Motor neuron (in vitro differentiated cells): ENCODE measurements around the gene MAT2A. TPM values are rescaled to one million over a fixed set of nuclear protein-coding genes. Genes with fewer than 3 reads are reported as not detected.
A peak's percentile ranks its signal among the peaks of the same experiment; 100 is the strongest.

Experiments
- ATAC-seq, 8 experiments: fragments of 200-7000 bp; cut with Tn5 transposase; replicated peaks in 6 of 8; 2 replicates each; pipeline ENCODE4 v1.8.0; 2021; ENCODE audit warnings: mild to moderate bottlenecking in 8 of 8, moderate library complexity in 8 of 8
- H3K27ac ChIP-seq, 2 donors: fragments of 250-450 bp; sonication (Bioruptor Pico); 2 replicates each; pipeline ENCODE4 v1.9.0; 2021; ENCODE audit warnings: antibody characterized with exemption in 2 of 2, mild to moderate bottlenecking in 2 of 2, moderate library complexity in 1 of 2
- H3K4me1 ChIP-seq, 2 donors: fragments of 250-450 bp; sonication (Bioruptor Pico); replicated peaks in 1 of 2; 2 replicates each; pipeline ENCODE4 v1.6.1; 2021; ENCODE audit warnings: antibody characterized with exemption in 2 of 2, mild to moderate bottlenecking in 2 of 2, moderate library complexity in 1 of 2
- H3K4me3 ChIP-seq, 5 donors: fragments of 250-450 bp; sonication (Bioruptor Pico); 2 replicates each; pipeline ENCODE4 v1.9.0; 2021; ENCODE audit warnings: antibody characterized with exemption in 5 of 5, mild to moderate bottlenecking in 5 of 5, moderate library complexity in 4 of 5
- WGBS, 10 experiments: fragments of 450-650 bp; shearing (Covaris generic); methylation state at CpG; one replicate each; pipeline ENCODE4 v1.0.0; 2022; 5-methylcytosine and 5-hydroxymethylcytosine counted together
- in situ Hi-C, 9 experiments: fragments of 400-800 bp; cut with MboI; loops; one replicate each; pipeline ENCODE4 v1.15.0; 2021; ENCODE audit warnings: low sequenced_read_pairs in 9 of 9, low pct_unique_long_range_greater_than_20kb in 2 of 9; ENCODE audit not compliant: unreplicated experiment in 9 of 9
- total RNA-seq, 8 experiments: library from RNA; unstranded; fragments of 300-600 nt; gene quantifications; 2 replicates each; pipeline versions ENCODE4 v1.2.3 to v1.2.4, GENCODE V29; 2022

The MAT2A gene
- total RNA-seq, 8 experiments from 2014 or later, result 64.8 to 340 (median 147) TPM

- no peak overlapping the region for H3K27ac ChIP-seq
- WGBS, 10 experiments, result 75 to 100% (median 100%) methylated on average over 1 of the region's 1 CpG; no CpG with 5 or more reads in 3 of the 10 experiments
- H3K4me1 ChIP-seq, result peaks cover 3 to 11% of the 10 kb centered on the region in 2 donors
- in situ Hi-C loops, result loop anchor here in 2 of 9 experiments (25.0 kb wide), 1 partner anchor 93 kb away; no protein-coding TSS in a partner anchor
- ATAC-seq, result no peak
- H3K4me3 ChIP-seq, result no peak overlapping the region
Measured at GRCh38 chr2:85529809-85530208, 9.2 kb upstream of the MAT2A start.

GRCh38 chr2:85531589-85531988, 7.4 kb upstream of the MAT2A start:
- H3K27ac ChIP-seq, result no peak overlapping the region
- WGBS, 10 experiments, result 0 to 78% (median 45%) methylated on average over 1 to 2 of the region's 2 CpGs; no CpG with 5 or more reads in 4 of the 10 experiments
- in situ Hi-C loops, result loop anchor here in 2 of 9 experiments (25.0 kb wide), 1 partner anchor 94 kb away; no protein-coding TSS in a partner anchor
- H3K4me3 ChIP-seq, result no peak overlapping the region
- peaks cover 4 to 5% of the 10 kb centered on the region in 2 donors for H3K4me1 ChIP-seq
- no peak for ATAC-seq

- in situ Hi-C loops, result loop anchor here in 2 of 9 experiments (25.0 kb wide), 1 partner anchor 97 kb away; no protein-coding TSS in a partner anchor
- 72 to 100% (median 89%) methylated on average over 1 to 3 of the region's 3 CpGs; no CpG with 5 or more reads in 5 of the 10 experiments for WGBS, 10 experiments
- no peak overlapping the region for H3K27ac ChIP-seq
- no peak overlapping the region for H3K4me3 ChIP-seq
- H3K4me1 ChIP-seq, result peaks cover 14 to 17% of the 10 kb centered on the region in 2 donors
- ATAC-seq, result peak in 1 of 8 experiments; percentile 4
Measured at GRCh38 chr2:85534099-85534498, 4.9 kb upstream of the MAT2A start.

- in situ Hi-C loops, result loop anchor here in 2 of 9 experiments (25.0 kb wide), 1 partner anchor 98 kb away; no protein-coding TSS in a partner anchor
- WGBS, 10 experiments, result 73 to 100% (median 87%) methylated on average over 1 to 3 of the region's 3 CpGs; no CpG with 5 or more reads in 2 of the 10 experiments
- H3K4me3 ChIP-seq, result no peak overlapping the region
- H3K4me1 ChIP-seq, result peaks cover 14 to 17% of the 10 kb centered on the region in 2 donors
- ATAC-seq, result no peak
- no peak overlapping the region for H3K27ac ChIP-seq
Measured at GRCh38 chr2:85534881-85535280, 4.1 kb upstream of the MAT2A start.

GRCh38 chr2:85536479-85536878, 2.5 kb upstream of the MAT2A start:
- WGBS, 10 experiments, result 43 to 100% (median 70%) methylated on average over 1 to 3 of the region's 3 CpGs; no CpG with 5 or more reads in 1 of the 10 experiments
- H3K4me1 ChIP-seq, result peaks cover 20 to 24% of the 10 kb centered on the region in 2 donors
- in situ Hi-C loops, result loop anchor here in 2 of 9 experiments (25.0 kb wide), 1 partner anchor 99 kb away; no protein-coding TSS in a partner anchor
- peak in 1 of 8 experiments; percentile 1 for ATAC-seq
- H3K27ac ChIP-seq, result peak overlapping the region; percentile 28 to 100
- H3K4me3 ChIP-seq, result peak overlapping the region in 1 of 5 donors; percentile 91

DNA sequence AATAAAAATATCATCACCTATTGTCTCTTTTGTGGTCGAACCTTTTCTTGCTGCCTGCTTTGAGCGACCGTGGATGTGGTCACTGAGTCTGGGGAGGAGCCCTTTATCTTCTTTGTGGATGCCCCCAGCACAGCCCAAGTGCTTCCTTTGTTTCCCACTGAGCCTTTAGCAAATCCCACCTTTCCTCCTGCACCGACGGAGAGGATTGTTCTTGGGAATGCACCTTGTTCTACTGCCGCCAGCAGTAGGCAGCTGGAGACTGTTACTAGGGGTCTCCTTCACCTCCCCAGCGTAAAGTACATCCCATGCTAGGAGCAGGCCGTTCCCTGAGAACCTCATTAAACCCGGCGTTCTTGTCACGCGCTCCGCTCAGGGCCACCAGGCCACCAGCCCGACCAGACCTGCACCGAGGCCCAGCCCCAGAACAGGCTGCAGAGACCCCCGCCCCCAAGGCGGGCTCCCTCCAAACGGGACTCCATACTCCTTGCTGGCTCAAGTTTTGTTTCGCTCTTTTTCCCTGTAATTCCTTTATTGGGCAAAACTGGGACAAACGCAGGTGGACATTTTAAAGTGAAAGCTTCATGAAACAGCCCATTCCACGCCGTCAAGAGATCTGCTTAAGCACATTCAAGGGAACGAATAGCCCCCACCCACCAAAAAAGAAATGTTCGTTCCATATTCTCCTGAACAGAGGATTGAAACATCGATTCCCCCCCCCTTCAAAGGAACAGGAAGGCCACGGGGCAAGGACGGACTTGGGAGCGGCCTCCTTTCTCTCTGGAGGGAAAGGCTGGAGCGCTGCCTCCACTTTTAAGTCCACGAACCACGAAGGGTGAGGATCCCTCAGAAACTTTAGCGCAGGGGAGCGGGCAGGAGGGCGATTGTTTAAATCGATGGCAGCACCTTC, 1.1 kb upstream of the MAT2A start:
- Histone ChIP-seq H3K27ac (peak overlapping the region; percentile 100), H3K4me3 (peak overlapping the region; percentile 69 to 97 (median 86)), H3K4me1 (peaks cover 20 to 26% of the 10 kb centered on the region in 2 donors)
- WGBS, 10 experiments, result 0 to 7% (median 3%) methylated on average over 5 to 18 of the region's 35 CpGs; no CpG with 5 or more reads in 1 of the 10 experiments
- ATAC-seq, result peak in 7 of 8 experiments; percentile 1 to 62 (median 46)
- in situ Hi-C loops, result loop anchor here in 2 of 9 experiments (25.0 kb wide), 1 partner anchor 101 kb away; no protein-coding TSS in a partner anchor

GRCh38 chr2:85539361-85540132, 579 bp downstream of the MAT2A start:
- WGBS, 10 experiments, result 0% methylated on average over 1 to 5 of the region's 67 CpGs; no CpG with 5 or more reads in 4 of the 10 experiments
- Histone ChIP-seq H3K4me3 (peak overlapping the region; percentile 69 to 97 (median 86)), H3K4me1 (peaks cover 20 to 26% of the 10 kb centered on the region in 2 donors), H3K27ac (peak overlapping the region; percentile 100)
- peak; percentile 12 to 60 (median 44) for ATAC-seq
- in situ Hi-C loops, result loop anchor here in 3 of 9 experiments (10.0 to 25.0 kb wide), 2 partner anchors 102 to 115 kb away; no protein-coding TSS in a partner anchor

DNA sequence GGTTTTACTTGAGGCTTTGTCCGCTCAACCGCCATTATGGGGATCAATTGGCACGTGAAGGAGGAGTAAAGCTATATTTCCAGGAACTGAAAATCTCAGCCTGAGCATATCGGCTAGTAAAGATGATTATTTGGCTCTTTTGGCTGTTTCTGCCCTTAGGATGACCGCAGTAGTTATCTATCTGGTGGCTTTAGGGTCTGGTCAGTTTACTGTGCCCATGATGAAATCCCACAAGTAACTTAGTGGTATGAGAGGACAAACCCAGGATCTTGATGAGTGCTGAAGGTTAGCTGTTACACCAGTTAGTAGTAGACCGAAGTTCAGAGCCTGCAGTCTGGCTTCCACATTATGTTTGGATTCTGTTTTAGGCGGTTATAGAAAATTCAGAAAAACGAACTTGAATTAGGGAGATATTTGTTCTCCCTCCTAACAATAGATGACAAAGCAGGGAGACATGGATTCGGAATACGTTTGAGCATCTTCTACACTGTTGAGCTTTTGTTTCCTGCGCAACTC, 1.2 kb downstream of the MAT2A start:
- WGBS, 10 experiments, result 0 to 10% (median 3%) methylated on average over 2 to 11 of the region's 11 CpGs
- Histone ChIP-seq H3K27ac (no peak overlapping the region), H3K4me3 (peak overlapping the region; percentile 69 to 97 (median 86)), H3K4me1 (peaks cover 20 to 26% of the 10 kb centered on the region in 2 donors)
- in situ Hi-C loops, result loop anchor here in 3 of 9 experiments (10.0 to 25.0 kb wide), 2 partner anchors 103 to 115 kb away; no protein-coding TSS in a partner anchor
- ATAC-seq, result no peak

GRCh38 chr2:85541262-85541661, 2.3 kb downstream of the MAT2A start:
- Histone ChIP-seq H3K4me1 (peaks cover 19 to 24% of the 10 kb centered on the region in 2 donors), H3K27ac (no peak overlapping the region), H3K4me3 (peak overlapping the region in 4 of 5 donors; percentile 69 to 97 (median 86))
- 0 to 100% (median 60%) methylated on average over 1 to 4 of the region's 4 CpGs; no CpG with 5 or more reads in 1 of the 10 experiments for WGBS, 10 experiments
- ATAC-seq, result no peak
- in situ Hi-C loops, result loop anchor here in 3 of 9 experiments (10.0 to 25.0 kb wide), 2 partner anchors 104 to 116 kb away; no protein-coding TSS in a partner anchor

GRCh38 chr2:85541753-85542457, 2.9 kb downstream of the MAT2A start:
- ATAC-seq, result no peak
- WGBS, 10 experiments, result 7 to 100% (median 59%) methylated on average over 2 to 4 of the region's 5 CpGs; no CpG with 5 or more reads in 4 of the 10 experiments
- in situ Hi-C loops, result loop anchor here in 3 of 9 experiments (10.0 to 25.0 kb wide), 2 partner anchors 105 to 117 kb away; no protein-coding TSS in a partner anchor
- peaks cover 13 to 18% of the 10 kb centered on the region in 2 donors for H3K4me1 ChIP-seq
- peak overlapping the region in 2 of 5 donors; percentile 69 to 91 for H3K4me3 ChIP-seq
- H3K27ac ChIP-seq, result no peak overlapping the region

- in situ Hi-C loops, result loop anchor here in 3 of 9 experiments (10.0 to 25.0 kb wide), 2 partner anchors 105 to 118 kb away; no protein-coding TSS in a partner anchor
- no peak for ATAC-seq
- no peak overlapping the region for H3K27ac ChIP-seq
- H3K4me3 ChIP-seq, result no peak overlapping the region
- 50 to 100% (median 90%) methylated on average over 2 to 4 of the region's 4 CpGs; no CpG with 5 or more reads in 2 of the 10 experiments for WGBS, 10 experiments
- H3K4me1 ChIP-seq, result peaks cover 10 to 12% of the 10 kb centered on the region in 2 donors
Measured at GRCh38 chr2:85542777-85543176, 3.8 kb downstream of the MAT2A start.
